NT2/D1 (cell line): ENCODE data around the gene MAEL.
A peak's percentile ranks its signal among the peaks of the same experiment; 100 is the strongest.

Experiments used
- DNase-seq: peaks from one replicate; pipeline ENCODE4 v3.0.0-alpha.2; 2011; ENCODE audit warnings: low read depth, low spot score
- H3K27me3 ChIP-seq: 2 replicates; pipeline ENCODE4 v1.6.0; 2011; ENCODE audit warnings: mild to moderate bottlenecking; ENCODE audit not compliant: insufficient read length, insufficient read depth
- H3K36me3 ChIP-seq: 2 replicates; pipeline ENCODE4 v1.6.1; 2011; ENCODE audit warnings: mild to moderate bottlenecking, low read length, mixed read lengths; ENCODE audit not compliant: insufficient read depth, insufficient read length
- H3K4me1 ChIP-seq: 2 replicates; pipeline ENCODE4 v1.5.1; 2011; ENCODE audit not compliant: insufficient read depth, insufficient read length
- H3K4me3 ChIP-seq: 2 replicates; pipeline ENCODE4 v1.5.1; 2011; ENCODE audit warnings: low read depth; ENCODE audit not compliant: insufficient read length
- H3K9ac ChIP-seq: 2 replicates; pipeline ENCODE4 v1.6.0; 2011; ENCODE audit warnings: low read depth; ENCODE audit not compliant: insufficient read length
- H3K9me3 ChIP-seq: 2 replicates; pipeline ENCODE4 v1.5.1; 2011; ENCODE audit warnings: mild to moderate bottlenecking, low read length; ENCODE audit not compliant: insufficient read depth
- SUZ12 ChIP-seq: IDR thresholded peaks from 2 replicates; pipeline ENCODE4 v1.6.1; 2011; ENCODE audit not compliant: insufficient read length, insufficient read depth; ENCODE audit errors: extremely low read depth
- YY1 ChIP-seq: IDR thresholded peaks from 2 replicates; pipeline ENCODE4 v1.6.1; 2011; ENCODE audit not compliant: insufficient read length, insufficient read depth
- ZNF274 ChIP-seq: IDR thresholded peaks from 2 replicates; pipeline ENCODE4 v1.6.1; 2011; ENCODE audit warnings: mild to moderate bottlenecking, low read depth, low read length

Gene MAEL

GRCh38 chr1:166952002-166952746, 36.9 kb upstream of the MAEL start:
- Histone ChIP-seq H3K9ac (no peak overlapping the region), H3K36me3 (no peaks in the 10 kb centered on the region), H3K27me3 (peaks cover 15% of the 10 kb centered on the region), H3K4me3 (no peak overlapping the region), H3K4me1 (peaks cover 4% of the 10 kb centered on the region), H3K9me3 (no peaks in the 10 kb centered on the region)
- peak; percentile 79 for DNase-seq
- no peak for TF ChIP-seq ZNF274
- no peak for TF ChIP-seq YY1
- TF ChIP-seq SUZ12: no peak

- no peak overlapping the region for H3K9ac ChIP-seq
- H3K9me3 ChIP-seq: no peaks in the 10 kb centered on the region; the same call in 1 of the 2 replicates
- peaks cover 4% of the 10 kb centered on the region for H3K27me3 ChIP-seq
- H3K36me3 ChIP-seq: no peaks in the 10 kb centered on the region
- peaks cover 2% of the 10 kb centered on the region for H3K4me1 ChIP-seq
- H3K4me3 ChIP-seq: no peak overlapping the region
- TF ChIP-seq SUZ12: no peak
- no peak for TF ChIP-seq YY1
- no peak for TF ChIP-seq ZNF274
- DNase-seq: no peak
Measured at GRCh38 chr1:166953491-166953890, 35.6 kb upstream of the MAEL start.

- DNase-seq: no peak
- Histone ChIP-seq H3K4me1 (no peaks in the 10 kb centered on the region), H3K9me3 (no peaks in the 10 kb centered on the region; the same call in 1 of the 2 replicates), H3K4me3 (no peak overlapping the region), H3K36me3 (no peaks in the 10 kb centered on the region), H3K9ac (no peak overlapping the region), H3K27me3 (no peaks in the 10 kb centered on the region)
- TF ChIP-seq ZNF274 (no peak), SUZ12 (no peak), YY1 (no peak)
Measured at GRCh38 chr1:166956057-166956850, 32.8 kb upstream of the MAEL start.

GRCh38 chr1:166956872-166957271, 32.2 kb upstream of the MAEL start:
- TF ChIP-seq SUZ12: no peak
- no peak for TF ChIP-seq ZNF274
- TF ChIP-seq YY1: no peak
- Histone ChIP-seq H3K9me3 (no peaks in the 10 kb centered on the region; the same call in 1 of the 2 replicates), H3K27me3 (no peaks in the 10 kb centered on the region), H3K4me1 (no peaks in the 10 kb centered on the region), H3K36me3 (no peaks in the 10 kb centered on the region), H3K4me3 (no peak overlapping the region), H3K9ac (no peak overlapping the region)
- no peak for DNase-seq

GRCh38 chr1:166960858-166961474, 28.1 kb upstream of the MAEL start:
- no peak for DNase-seq
- no peak overlapping the region for H3K4me3 ChIP-seq
- H3K9ac ChIP-seq: no peak overlapping the region
- TF ChIP-seq ZNF274: no peak
- no peaks in the 10 kb centered on the region; the same call in 1 of the 2 replicates for H3K9me3 ChIP-seq
- H3K27me3 ChIP-seq: no peaks in the 10 kb centered on the region
- H3K4me1 ChIP-seq: no peaks in the 10 kb centered on the region
- no peaks in the 10 kb centered on the region for H3K36me3 ChIP-seq

- no peaks in the 10 kb centered on the region for H3K9me3 ChIP-seq
- H3K9ac ChIP-seq: no peak overlapping the region
- H3K27me3 ChIP-seq: peaks cover 24% of the 10 kb centered on the region
- peaks cover 9% of the 10 kb centered on the region for H3K4me1 ChIP-seq
- TF ChIP-seq ZNF274 (no peak), SUZ12 (no peak), YY1 (no peak)
- no peak overlapping the region for H3K4me3 ChIP-seq
- no peak for DNase-seq
- H3K36me3 ChIP-seq: no peaks in the 10 kb centered on the region
Measured at GRCh38 chr1:166969074-166969677, 19.9 kb upstream of the MAEL start.
